HFF-Myc (cell line): Measurements from ENCODE around the gene ABCE1.

Source experiments
- DNase-seq: peaks from one replicate; pipeline ENCODE4 v3.0.0-alpha.2; 2011; ENCODE audit warnings: low read depth; ENCODE audit errors: extremely low read depth
- H3K4me3 ChIP-seq: replicated peaks from 2 replicates; pipeline ENCODE4 v1.5.1; 2011; ENCODE audit warnings: low read depth, mild to moderate bottlenecking, control low read depth, low read length
- CTCF ChIP-seq: IDR thresholded peaks from 2 replicates; pipeline ENCODE4 v1.5.1; 2012; ENCODE audit warnings: mild to moderate bottlenecking, low read depth, low read length, control low read depth; ENCODE audit errors: missing control alignments

Gene ABCE1

DNA sequence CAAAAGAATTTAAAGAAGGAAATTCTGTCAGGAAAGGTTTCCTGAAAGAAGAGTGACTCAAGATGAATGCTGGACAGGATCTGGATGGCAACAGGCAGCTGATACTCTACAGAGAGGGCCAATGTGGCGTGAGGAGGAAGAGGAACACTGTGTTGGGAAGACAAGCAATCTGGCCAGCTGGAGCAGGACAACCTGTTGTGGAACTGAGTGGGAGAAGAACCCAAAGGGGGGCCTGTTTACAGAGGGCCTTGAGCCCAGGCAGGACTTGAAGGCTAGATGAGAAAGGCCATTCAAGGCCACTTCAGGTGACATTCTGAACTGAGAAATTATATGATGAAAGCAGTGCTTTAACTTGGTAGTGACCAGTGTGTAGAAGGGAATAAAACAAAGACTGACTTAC, 73.8 kb downstream of the ABCE1 start:
- no peak overlapping the region for H3K4me3 ChIP-seq
- DNase-seq, result no peak
- no peak for TF ChIP-seq CTCF

DNA sequence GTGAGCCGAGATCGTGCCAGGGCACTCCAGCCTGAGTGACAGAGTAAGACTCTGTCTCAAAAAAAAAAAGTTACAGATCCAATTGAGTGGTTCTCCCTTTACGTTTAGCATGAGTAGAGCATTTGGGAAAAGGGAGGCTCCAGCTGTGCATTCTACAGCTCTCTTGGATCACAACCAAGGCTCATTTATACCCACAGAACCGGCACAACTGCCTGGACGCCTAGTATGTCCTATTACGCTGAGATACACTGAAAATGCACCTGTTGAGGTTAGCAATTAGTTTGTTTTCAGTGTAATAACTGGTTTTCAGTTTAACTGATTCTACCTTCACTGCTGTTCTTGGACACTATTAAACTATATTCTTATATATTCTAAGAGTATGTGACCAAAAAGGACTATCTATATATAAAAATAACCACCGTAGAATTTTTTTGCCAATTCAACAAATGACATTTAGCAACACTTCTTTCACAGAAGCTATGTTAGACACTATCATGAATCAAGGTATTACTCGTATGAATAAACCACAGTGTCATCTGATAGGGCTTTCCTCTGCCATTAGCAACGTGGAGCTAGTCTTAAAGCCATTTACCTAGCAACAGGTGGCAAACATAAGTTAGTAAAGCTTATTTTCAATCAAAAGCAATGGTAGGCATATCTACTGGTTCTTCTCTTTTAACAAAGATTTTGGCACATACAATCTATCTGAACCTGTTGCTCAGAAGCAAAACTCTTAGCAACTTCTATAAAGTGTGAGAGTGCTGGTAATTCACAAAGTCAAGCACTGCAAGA, 78.7 kb downstream of the ABCE1 start:
- H3K4me3 ChIP-seq, result peak overlapping the region; percentile 89
- DNase-seq, result no peak
- no peak for TF ChIP-seq CTCF

DNA sequence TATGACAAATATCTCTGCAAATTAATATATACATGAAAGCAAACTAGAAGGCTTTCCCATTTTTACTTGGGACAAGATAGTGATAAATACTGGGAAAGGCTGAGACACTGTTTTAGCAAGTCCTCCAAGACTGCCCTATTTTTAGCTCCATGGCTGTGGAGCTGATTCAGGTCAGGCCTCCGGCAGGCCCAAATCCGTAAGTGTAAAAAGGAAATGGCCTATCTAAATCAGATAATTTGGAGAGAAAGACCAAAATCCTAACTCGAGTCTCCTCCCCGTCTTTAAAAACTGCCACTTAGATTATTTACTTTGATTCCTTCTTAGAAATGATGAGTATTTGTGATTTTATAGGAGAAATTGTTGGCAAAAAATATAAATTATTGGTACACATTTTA, 79.4 kb downstream of the ABCE1 start:
- TF ChIP-seq CTCF, result no peak
- no peak for DNase-seq
- peak overlapping the region; percentile 89 for H3K4me3 ChIP-seq

DNA sequence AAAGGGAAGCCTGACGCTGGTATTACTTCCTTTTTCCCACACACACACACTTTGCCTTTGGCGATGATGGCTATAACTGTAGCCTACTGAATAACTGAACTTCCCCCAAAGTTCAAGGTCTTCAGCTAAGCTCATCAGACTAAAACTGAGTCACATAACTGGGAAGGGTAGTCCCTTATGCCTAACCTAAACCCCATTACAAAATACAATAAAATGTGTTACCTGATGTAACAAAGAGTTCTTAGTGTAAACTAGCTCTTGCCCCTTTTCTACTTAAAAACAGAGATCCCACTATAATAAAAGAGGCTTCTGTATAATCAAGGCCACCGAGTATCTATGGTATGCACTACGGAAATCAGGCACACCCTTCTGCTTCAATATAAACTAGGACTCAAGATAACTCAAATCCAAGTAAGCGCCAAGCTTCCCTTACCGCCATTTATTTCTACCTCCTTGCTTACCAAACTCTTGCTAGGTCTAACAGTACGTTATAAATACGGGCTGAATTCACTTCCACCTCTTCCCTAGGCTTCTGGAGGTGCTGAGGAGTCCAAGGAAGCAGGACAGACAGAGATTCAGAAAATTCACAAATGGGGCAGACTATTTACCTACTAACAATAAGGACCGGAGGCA, 79.9 kb downstream of the ABCE1 start:
- TF ChIP-seq CTCF, result no peak
- no peak for DNase-seq
- peak overlapping the region; percentile 89 for H3K4me3 ChIP-seq

- no peak for TF ChIP-seq CTCF
- H3K4me3 ChIP-seq, result peak overlapping the region; percentile 89
- DNase-seq, result no peak
Observed at GRCh38 chr4:145178740-145179280, 80.7 kb downstream of the ABCE1 start.
